Fibroblast of skin of scalp (primary cell): ENCODE measurements around the gene KIAA0232.
A peak's percentile ranks its signal among the peaks of the same experiment; 100 is the strongest.
"Not testable (repeated sequence)": the region's sequence is repeated elsewhere in the genome, so short reads cannot be mapped to it uniquely, and the experiment has no call there.

Experiments
- DNase-seq: peaks from one replicate; pipeline ENCODE4 v3.0.0-alpha.2; 2013

Gene KIAA0232

DNA sequence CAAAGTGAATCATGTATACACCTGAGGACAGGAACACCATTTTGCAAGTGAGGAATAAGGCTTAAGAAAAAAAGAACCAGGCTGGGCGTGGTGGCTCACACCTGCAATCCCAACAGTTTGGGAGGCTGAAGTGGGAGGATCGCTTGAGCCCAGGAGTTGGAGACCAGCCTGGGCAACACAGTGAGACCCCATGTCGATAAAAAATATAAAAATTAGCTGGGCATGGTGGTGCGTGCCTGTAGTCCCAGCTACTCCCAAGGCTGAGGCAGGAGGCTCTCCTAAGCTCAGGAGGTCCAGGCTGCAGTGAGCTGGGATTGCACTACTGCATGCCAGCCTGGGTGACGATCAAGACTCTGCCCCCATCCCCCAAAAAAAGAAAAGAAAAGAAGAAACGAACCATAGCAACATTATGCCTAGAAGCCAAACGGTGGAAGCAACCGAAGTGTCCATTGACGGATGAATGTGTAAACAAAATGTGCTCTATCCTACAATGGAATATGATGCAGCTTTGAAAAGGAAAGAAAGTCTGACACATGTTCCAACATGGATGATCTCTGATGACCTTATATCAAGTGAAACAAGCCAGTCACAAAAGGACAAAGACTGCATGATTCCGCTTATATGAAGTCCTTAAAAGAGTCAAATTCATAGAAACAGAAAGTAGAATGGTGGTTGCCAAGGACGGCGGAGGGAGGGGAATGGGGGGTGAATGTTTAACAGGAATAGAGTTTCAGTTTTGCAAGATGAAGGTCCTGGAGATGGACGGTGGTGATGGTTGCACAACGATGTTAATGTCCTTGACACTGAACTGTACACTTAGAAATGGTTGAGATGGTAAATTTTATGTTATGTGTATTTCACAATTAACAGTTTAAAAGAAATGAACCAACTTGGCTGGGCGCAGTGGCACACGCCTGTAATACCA lies 8.6 kb upstream of the KIAA0232 start:
- DNase-seq = no peak

- DNase-seq = no peak
Measured at GRCh38 chr4:6775746-6776145, 6.8 kb upstream of the KIAA0232 start.

GRCh38 chr4:6776920-6777635 lies 5.4 kb upstream of the KIAA0232 start:
- DNase-seq = no peak

GRCh38 chr4:6777636-6778281 lies 4.8 kb upstream of the KIAA0232 start:
- no peak for DNase-seq

GRCh38 chr4:6778435-6778834 lies 4.1 kb upstream of the KIAA0232 start:
- no peak for DNase-seq

GRCh38 chr4:6779667-6780565 lies 2.6 kb upstream of the KIAA0232 start:
- DNase-seq = peak; percentile 21

DNA sequence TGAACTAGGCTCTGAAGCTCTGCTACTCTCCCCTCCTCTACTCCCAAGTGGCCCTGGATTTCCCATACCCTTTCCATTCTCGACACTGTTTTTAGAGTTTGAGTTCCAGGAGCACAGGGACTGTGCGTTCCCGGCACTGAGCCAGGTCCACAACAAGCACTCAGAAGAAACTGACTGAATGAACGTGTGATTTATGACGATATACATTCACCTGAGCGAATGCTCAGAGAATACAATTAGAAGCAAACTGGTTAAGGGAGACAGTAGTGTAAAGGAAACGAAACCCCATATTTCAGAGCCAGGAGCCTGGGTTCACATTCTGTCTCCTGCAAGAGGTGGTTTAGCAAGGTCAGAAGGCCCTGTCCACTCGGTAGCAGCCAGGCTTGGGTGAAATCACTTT lies 1.4 kb upstream of the KIAA0232 start:
- no peak for DNase-seq

- no peak for DNase-seq
Measured at GRCh38 chr4:6781561-6781960, 966 bp upstream of the KIAA0232 start.

- no peak for DNase-seq
Measured at GRCh38 chr4:6782846-6783110, 251 bp downstream of the KIAA0232 start.

DNA sequence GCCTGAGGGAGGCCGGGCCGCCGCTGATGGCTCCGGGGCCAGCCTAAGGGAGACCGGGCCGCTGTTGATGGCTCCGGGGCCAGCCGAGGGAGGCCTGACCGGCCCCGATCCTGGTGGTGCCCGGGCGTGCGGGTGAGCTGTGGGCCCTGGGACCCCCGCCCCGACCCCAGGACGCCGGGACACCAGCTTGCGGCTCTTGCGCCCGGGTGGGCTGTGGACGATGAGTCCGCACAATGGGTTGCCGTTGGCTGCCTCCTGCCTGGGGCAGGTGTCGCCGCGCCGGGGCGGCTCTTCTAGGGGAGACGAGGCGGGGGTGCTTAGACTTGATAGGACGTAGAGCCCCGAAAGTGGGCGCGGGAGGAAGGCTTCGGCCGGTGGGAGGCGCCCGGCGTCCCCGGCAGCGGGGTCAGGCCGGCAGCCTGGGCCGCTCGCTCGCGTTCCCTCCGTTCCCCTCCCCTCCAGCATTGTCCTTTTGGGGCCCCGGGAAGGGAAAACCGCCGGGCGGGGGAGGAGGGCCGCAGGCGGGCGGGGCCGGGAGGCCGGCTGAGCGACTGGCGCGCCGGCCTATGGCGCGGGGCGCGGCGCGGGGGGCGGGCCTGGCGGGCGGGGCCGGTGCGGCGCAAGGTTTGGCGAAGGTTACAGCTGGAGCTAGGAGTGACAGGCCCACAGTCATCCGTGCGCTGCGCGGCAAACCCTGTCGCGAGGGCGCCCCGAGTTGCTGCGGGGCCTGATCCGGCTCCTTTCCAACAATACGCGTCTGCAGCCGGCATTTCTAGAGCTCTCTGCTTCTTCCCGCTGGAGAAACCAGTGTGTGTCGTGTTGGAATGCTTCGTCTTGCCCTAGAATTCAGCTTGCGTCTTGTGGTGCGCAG lies 819 bp downstream of the KIAA0232 start:
- DNase-seq = peak; percentile 91

DNA sequence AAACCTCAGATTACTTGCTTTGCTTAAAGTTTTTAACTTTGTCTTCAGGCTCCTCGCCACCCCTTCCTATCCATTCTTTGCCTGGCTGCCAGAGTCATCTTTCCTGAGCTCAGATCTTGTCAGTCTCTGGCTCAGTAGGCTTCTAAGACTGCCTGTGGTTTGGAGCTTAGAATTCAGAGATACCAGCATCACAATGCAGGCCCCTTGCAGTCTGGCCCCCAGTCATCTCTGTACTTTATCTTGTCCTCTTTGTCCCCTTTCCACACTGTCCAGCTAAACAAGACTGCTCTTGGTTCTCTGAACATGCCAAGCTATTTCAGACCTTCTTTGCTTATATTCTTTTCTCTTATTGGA lies 3.0 kb downstream of the KIAA0232 start:
- DNase-seq = no peak

DNA sequence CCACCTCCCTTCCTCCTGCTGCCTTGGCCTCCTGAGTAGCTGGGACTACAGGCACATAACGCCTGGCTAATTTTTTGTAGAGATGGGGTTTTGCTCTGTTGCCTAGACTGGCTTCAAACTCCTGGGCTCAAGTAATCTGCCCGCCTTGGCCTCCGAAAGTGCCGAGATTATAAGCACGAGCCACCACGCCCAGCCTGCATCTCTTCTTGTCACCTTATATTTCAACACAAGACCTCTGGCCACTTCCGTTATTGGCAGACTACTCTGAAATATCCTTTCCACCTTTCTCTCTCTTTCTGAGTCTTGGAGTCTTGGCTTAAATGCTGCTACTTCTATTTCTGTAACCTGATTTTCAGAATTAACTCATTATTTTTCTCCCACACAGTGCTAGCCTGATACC lies 5.6 kb downstream of the KIAA0232 start:
- DNase-seq = no peak

GRCh38 chr4:6791245-6791644 lies 8.7 kb downstream of the KIAA0232 start:
- not testable (repeated sequence) for DNase-seq

DNA sequence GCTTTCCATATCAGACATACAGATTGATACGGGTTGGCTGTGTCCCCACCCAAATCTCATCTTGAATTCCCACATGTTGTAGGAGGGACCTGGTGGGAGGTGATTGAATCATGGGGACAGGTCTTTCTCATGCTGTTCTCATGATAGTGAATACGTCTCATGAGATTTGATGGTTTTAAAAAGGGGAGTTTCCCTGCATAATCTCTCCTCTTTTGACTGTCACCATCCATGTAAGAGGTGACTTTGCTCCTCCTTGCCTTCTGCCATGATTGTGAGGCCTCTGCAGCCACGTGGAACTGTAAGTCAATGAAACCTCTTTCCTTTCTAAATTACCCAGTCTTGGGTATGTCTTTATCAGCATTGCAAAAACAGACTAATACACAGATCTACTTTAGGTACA lies 9.3 kb downstream of the KIAA0232 start:
- not testable (repeated sequence) for DNase-seq

- no peak for DNase-seq
Measured at GRCh38 chr4:6794189-6794588, 11.7 kb downstream of the KIAA0232 start.

DNA sequence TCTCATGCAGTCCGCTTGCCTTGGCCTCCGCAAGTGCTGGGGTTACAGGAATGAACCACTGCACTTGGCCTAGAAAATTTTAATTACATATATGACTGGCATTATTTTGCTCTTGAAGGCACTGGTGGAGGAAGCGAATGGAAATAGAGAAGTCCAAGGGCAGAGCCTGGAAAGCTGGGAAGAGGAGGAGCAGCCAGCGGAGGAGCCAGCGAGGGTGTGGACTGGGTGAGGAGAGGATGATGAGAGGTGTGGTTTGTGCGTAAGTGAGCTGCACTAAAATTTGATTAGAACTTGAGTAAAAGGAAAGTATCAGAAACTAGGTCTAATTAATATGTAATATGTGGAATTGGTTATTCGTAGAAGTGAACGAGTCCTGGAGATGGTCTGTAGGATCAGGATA lies 13.3 kb downstream of the KIAA0232 start:
- DNase-seq = no peak

DNA sequence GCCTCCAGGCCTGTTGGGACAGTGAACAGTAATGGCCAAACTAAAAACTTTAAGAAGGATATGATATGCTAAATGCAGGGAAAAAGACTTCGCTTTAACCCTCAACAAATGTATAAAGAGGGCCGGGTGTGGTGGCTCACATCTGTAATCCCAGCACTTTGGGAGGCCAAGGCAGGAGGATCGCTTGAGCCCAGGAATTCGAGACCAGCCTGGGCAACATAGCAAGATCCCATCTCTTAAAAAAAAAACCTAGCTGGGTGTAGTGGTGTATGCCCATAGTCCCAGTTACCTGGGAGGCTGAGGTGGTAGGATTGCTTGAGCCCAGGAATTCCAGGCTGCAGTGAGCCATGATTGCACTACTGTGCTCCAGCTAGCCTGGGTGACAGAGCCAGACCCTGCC lies 14.8 kb downstream of the KIAA0232 start:
- not testable (repeated sequence) for DNase-seq

- no peak for DNase-seq
Measured at GRCh38 chr4:6799091-6799490, 16.6 kb downstream of the KIAA0232 start.

DNA sequence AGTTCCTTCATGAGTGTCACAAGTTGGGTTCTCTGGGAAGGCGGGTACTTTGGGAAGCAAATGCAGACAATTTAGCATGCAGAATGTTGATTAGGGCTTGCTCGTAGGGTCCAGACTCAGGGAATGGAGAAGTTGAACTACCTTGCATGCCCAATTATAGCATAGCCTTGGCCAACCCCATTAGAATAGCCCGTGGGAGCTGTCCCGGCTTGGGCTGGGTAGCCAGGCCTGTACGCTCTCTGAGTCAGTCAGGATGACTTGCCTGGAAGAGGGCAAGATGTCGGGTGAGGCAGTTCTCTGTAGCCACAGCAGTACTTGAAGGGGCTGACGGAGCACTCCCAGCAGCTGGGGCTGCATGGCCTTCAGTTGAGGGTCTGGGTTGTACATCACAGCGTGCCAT lies 19.5 kb downstream of the KIAA0232 start:
- DNase-seq = no peak

GRCh38 chr4:6802626-6803025 lies 20.1 kb downstream of the KIAA0232 start:
- no peak for DNase-seq

- DNase-seq = no peak
Measured at GRCh38 chr4:6803246-6803645, 20.7 kb downstream of the KIAA0232 start.
